Skin of body (tissue), 2 donors: ENCODE data around the gene IL1RAPL1. TPM values are rescaled to one million over a fixed set of nuclear protein-coding genes. Genes with fewer than 3 reads are reported as not detected.

Source experiments
- DNase-seq: peaks from one replicate; lab custom pipeline; 2025; lab: John Stamatoyannopoulos, UW
- total RNA-seq: library from RNA; depleted of rRNA; stranded (reverse); fragments of >200 nt; gene quantifications from one replicate; pipeline ENCODE4 v1.2.3, GENCODE V29; 2014

IL1RAPL1 gene
- total RNA-seq, 1 donor from 2014 or later, result 3.3 TPM

- no peak for DNase-seq
These were observed 1283.4 kb downstream of the IL1RAPL1 start for GRCh38 chrX:29870608-29871007.

- no peak for DNase-seq
These were observed 1285.6 kb downstream of the IL1RAPL1 start for GRCh38 chrX:29872831-29873230.

- no peak for DNase-seq
These were observed 1289.5 kb downstream of the IL1RAPL1 start for GRCh38 chrX:29876733-29877132.

- no peak for DNase-seq
These were observed 1293.7 kb downstream of the IL1RAPL1 start for GRCh38 chrX:29880977-29881376.

- DNase-seq, result no peak
These were observed 1302.8 kb downstream of the IL1RAPL1 start for GRCh38 chrX:29890004-29890403.

GRCh38 chrX:29890646-29891200 is 1303.5 kb downstream of the IL1RAPL1 start:
- no peak for DNase-seq

GRCh38 chrX:29902004-29902403 is 1314.8 kb downstream of the IL1RAPL1 start:
- no peak for DNase-seq

- no peak for DNase-seq
These were observed 1316.1 kb downstream of the IL1RAPL1 start for GRCh38 chrX:29903360-29903759.

GRCh38 chrX:29911673-29912072 is 1324.4 kb downstream of the IL1RAPL1 start:
- no peak for DNase-seq

GRCh38 chrX:29913647-29914046 is 1326.4 kb downstream of the IL1RAPL1 start:
- no peak for DNase-seq

GRCh38 chrX:29922607-29923006 is 1335.4 kb downstream of the IL1RAPL1 start:
- no peak for DNase-seq

- no peak for DNase-seq
These were observed 1338.8 kb downstream of the IL1RAPL1 start for GRCh38 chrX:29926056-29926455.

GRCh38 chrX:29926659-29927058 is 1339.4 kb downstream of the IL1RAPL1 start:
- DNase-seq, result no peak

- no peak for DNase-seq
These were observed 1348.2 kb downstream of the IL1RAPL1 start for GRCh38 chrX:29935455-29935854.

GRCh38 chrX:29940750-29941149 is 1353.5 kb downstream of the IL1RAPL1 start:
- no peak for DNase-seq

- DNase-seq, result no peak
These were observed 1354.0 kb downstream of the IL1RAPL1 start for GRCh38 chrX:29941287-29941686.

GRCh38 chrX:29947225-29947624 is 1360.0 kb downstream of the IL1RAPL1 start:
- no peak for DNase-seq

GRCh38 chrX:29948653-29949052 is 1361.4 kb downstream of the IL1RAPL1 start:
- DNase-seq, result no peak

- no peak for DNase-seq
These were observed 1364.8 kb downstream of the IL1RAPL1 start for GRCh38 chrX:29952016-29952415.

GRCh38 chrX:29962061-29962460 is 1374.8 kb downstream of the IL1RAPL1 start:
- DNase-seq, result no peak

GRCh38 chrX:29965634-29966033 is 1378.4 kb downstream of the IL1RAPL1 start:
- no peak for DNase-seq

GRCh38 chrX:29992083-29992482 is 1404.8 kb downstream of the IL1RAPL1 start:
- DNase-seq, result no peak

GRCh38 chrX:30005813-30006212 is 1418.6 kb downstream of the IL1RAPL1 start:
- no peak for DNase-seq
